ENCODE results near the gene TYW1.
"Not testable (repeated sequence)": the region's sequence is repeated elsewhere in the genome, so short reads cannot be mapped to it uniquely, and the experiment has no call there.

Gene TYW1

DNA sequence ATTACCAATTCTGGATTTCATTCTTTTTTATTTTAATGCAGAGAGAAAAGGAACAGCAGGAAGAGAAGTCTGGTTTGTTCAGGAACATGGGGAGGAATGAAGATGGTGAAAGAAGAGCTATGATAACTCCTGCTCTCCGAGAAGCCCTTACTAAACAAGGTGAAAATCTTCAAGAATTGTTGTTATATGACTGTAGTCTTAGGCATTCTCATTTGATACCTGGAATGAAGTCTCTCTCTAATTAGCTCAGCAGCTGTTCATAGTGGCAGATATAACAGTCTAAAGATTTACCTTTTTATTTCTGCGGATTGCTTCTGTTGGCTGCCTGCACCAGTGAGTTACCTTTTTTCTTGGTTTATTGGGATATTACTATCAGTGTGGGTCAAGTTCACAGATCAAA, 53.3 kb downstream of the TYW1 start:
- DNase-seq = not testable (repeated sequence)

GRCh38 chr7:67052161-67052560, 55.5 kb downstream of the TYW1 start:
- not testable (repeated sequence) for DNase-seq

- no peak for DNase-seq
Observed at GRCh38 chr7:67056683-67057082, 60.0 kb downstream of the TYW1 start.

DNA sequence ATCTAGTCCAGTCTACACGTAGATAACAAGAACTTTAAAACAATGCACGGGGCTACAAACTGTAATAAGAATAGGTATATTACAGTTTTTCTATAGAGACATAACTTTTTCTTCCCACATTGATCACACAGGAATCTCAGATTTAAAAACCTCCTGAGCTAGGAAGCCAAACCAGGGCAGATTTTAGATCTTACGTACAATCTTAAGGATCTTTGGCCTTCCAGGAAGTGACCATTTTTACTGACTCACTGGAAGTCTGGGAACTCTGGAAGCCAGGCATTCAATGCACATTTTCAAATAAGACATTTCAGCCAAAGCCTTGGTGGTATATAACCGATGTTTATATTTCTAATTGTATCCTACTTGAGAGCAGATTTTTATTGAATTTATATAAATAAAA, 64.7 kb downstream of the TYW1 start:
- not testable (repeated sequence) for DNase-seq

DNA sequence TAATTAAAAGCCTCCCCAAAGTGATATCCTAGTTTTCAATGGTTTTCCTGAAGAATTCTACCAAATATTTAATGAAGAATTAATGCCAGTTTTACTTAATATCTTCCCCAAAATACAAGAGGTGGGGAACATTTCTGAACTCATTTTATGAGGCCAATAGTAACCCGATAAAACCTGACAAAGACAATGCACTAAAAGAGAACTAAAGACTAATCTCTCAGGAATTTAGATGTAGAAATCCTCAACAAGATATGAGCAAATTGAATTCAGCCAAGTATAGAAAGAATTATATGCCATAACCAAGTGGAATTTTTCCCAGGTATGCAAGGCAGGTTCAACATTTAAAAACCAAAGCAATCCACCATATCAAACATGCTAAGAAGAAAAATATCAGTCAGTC, 66.2 kb downstream of the TYW1 start:
- DNase-seq = not testable (repeated sequence)

DNA sequence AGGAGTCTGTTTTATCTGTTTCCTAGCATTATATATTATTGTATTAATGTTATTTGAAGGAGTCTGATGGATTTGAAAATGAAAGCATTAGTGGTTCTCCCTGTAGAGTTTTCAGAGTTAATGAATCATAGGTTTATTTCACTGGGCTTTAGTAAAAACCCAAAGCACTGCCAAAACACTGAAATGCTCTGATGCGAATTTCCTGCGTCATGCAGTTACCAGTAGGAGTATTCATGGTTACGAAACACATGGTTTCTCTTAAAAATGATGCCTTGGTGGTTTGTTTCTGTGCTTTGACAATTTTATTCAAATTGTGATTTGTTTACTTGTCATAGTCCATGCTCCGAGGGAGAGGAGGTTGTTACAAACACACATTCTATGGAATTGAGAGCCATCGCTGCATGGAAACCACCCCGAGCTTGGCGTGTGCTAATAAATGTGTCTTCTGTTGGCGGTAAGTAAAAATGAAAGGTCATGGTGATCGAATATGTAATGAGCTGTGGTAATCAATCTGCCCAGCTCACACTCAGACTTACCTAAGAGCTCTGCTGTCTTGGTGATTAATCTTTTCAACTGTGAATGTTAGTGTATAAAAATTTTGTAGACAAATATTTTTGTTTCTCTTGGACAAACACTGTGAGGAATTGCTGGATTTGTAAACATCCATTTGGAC, 70.5 kb downstream of the TYW1 start:
- not testable (repeated sequence) for DNase-seq

DNA sequence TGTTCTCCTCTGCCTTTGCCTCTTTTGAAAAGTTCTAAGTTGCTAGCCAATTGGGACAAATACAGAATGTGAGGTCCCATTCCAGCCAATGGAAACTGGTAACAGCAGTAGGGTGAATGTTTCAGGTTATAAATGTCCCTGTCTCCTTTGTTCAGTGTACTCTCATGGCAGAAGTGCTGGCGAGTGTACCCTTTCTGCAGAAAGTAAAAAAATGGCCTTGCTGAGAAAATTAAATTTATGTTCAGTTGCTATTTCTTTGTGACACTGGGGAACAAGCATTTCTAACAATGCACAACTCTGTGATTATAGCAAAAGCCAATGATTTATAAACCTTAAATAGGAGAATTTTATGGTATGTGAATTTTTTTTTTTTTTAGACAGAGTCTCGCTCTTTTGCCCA, 79.5 kb downstream of the TYW1 start:
- not testable (repeated sequence) for DNase-seq

DNA sequence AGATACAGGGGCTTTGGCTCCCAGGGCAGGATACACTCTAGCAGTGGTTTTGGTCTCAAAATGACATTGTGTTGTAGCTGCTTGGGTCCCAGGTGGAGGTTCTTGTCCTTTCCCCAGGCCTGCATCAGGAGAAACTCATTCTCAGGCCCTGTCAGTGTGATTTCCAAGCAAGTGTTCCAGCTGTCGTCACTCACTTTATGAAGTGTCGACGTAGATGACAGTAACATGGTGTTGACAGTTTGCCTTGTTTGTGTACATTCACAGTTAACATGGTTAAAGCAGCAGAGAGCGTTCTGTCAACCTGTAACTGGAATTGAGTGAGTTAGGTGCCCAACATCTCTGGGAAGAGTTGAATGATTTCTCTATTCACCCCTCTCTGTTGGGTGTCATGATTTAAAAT, 86.2 kb downstream of the TYW1 start:
- not testable (repeated sequence) for DNase-seq

DNA sequence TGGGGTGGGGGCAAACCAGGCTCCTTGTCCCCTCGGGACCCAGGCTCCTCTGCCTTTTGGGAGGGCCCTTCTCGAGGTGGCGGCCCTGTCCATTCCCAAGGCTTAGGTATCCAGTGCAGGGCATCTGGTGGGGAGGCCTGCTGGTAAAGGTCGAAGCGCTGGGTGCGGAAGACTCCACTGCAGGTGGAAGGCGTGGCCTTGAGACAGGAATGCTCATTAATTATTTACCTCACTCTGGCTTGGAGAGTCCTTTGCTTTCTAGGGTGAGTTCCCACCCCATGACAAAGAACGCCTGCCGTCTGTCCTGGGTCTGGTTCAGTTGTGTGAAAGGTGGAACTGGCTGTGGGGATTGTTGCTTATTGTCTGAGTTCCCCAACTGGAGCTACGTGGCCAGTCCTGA, 92.6 kb downstream of the TYW1 start:
- DNase-seq = not testable (repeated sequence)

DNA sequence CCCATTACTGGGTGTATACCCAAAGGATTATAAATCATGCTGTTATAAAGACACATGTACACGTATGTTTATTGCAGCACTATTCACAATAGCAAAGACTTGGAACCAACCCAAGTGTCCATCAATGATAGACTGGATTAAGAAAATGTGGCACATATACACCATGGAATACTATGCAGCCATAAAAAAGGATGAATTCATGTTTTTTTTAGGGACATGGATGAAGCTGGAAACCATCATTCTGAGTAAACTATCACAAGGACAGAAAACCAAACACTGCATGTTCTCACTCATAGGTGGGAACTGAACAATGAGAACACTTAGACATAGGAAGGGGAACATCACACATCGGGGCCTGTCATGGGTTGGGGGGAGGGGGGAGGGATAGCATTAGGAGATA, 94.4 kb downstream of the TYW1 start:
- DNase-seq = not testable (repeated sequence)

DNA sequence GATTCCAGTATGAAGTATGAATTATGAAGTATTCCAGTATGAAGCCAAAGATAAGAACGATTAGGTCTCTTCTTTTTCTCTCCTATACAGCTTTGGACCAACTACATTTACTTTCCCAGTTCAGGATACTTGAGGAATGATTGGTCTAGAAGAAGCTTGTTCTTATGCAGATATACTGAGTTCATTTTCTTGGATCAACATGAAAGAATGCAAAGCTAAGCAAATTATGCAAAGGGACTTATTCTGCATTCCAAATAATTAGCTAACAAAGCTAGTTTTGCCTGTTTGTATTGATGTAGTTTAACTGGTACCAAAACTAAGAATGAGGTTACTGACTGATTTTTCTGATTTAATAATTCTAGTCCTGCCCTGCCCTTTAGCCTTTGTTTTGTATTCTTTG, 101.4 kb downstream of the TYW1 start:
- not testable (repeated sequence) for DNase-seq

- DNase-seq = not testable (repeated sequence)
Observed at GRCh38 chr7:67099406-67099805, 102.8 kb downstream of the TYW1 start.

DNA sequence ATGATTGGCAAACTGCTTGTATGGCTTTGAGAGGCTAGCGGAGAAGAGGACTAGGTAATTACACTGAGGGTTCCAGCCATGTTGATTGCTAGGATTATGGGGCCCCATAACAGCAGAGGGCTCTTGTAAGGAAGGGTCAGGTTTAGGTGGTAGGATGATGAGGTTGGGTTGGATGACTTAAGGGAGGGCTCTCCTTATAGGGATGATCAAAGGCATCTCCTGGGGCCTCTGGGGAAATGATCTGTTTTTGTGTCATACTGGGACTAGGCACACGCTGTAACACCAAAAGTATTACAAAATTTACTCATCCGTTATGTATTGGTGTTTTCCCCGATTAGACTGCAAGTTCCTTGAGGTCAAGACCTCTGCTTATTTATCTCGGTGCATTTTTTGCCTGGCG, 103.4 kb downstream of the TYW1 start:
- not testable (repeated sequence) for DNase-seq

DNA sequence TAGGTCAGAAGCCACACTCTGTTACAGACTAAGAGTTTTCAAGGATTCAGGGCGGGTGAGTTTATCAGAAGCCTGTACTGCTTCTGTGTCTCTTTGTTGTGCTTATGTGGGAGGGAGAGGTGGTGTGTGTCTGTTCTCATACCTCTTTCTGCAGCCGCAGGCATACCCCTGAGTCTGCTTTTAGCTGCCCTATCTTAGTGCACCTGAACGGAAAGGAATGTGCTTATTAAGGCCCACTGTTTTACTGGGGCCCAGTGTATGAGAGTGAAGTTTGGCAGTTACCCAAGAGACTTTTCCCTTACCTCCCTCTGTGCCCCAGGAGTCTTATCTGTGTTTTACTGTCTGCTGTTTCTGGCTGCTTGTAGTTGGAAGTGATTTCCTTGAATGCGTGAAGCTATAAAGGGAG, 104.3 kb downstream of the TYW1 start:
- DNase-seq = no peak

GRCh38 chr7:67104937-67105336, 108.3 kb downstream of the TYW1 start:
- DNase-seq = not testable (repeated sequence)

DNA sequence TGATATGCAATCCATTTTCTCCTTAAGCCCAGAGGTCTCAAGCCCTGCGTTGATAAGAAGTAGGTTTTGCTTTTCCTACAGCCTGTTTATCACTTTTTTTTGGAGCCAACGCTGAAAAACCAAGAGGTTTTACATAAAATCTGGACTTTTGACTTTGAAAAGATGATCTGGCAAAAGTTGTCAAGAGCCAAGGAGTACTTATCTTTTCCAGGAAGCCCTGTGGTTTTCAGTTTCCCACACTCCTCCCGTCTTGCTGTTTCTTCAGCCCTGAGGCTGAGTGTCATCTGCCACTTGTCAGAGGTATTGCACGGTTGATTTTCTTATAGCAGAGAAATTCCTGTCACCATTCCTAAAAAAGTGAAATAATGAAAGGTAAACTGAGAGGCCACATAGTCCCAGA, 108.7 kb downstream of the TYW1 start:
- DNase-seq = no peak

DNA sequence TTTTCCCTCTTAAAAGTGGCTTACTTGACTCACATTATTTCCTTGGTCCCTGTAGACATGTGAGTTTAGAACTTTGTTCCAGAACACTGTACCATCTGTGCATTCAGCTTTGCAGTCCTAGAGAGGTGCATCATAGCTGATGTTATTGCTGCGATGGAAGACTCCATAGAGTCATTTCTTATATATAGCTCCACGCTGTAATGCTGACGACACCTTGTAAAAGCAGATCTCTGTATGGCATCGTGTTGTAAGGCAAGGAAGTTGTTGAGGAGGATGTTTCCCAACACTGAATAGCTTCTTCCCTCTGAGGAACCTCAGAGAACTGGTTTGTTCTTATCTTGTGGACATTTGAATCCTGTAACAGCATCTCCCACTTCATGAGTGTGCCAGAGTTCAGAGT, 109.6 kb downstream of the TYW1 start:
- DNase-seq = not testable (repeated sequence)

DNA sequence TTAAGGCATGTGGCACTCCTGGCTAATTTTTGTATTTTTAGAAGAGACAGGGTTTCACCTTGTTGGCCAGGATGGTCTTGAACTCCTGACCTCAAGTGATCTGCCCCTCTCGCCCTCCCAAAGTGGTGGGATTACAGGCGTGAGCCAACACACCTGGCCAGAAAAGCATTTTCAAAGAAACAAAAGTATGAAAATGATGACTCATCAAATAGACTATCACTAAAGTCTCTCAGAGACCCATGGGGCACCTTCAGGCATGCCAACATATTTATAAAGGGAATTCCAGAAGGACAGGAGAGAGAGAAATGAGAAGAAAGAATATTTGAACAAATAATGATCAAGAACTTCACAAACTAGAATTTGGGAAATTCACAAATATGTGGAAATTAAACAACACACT, 114.7 kb downstream of the TYW1 start:
- not testable (repeated sequence) for DNase-seq

DNA sequence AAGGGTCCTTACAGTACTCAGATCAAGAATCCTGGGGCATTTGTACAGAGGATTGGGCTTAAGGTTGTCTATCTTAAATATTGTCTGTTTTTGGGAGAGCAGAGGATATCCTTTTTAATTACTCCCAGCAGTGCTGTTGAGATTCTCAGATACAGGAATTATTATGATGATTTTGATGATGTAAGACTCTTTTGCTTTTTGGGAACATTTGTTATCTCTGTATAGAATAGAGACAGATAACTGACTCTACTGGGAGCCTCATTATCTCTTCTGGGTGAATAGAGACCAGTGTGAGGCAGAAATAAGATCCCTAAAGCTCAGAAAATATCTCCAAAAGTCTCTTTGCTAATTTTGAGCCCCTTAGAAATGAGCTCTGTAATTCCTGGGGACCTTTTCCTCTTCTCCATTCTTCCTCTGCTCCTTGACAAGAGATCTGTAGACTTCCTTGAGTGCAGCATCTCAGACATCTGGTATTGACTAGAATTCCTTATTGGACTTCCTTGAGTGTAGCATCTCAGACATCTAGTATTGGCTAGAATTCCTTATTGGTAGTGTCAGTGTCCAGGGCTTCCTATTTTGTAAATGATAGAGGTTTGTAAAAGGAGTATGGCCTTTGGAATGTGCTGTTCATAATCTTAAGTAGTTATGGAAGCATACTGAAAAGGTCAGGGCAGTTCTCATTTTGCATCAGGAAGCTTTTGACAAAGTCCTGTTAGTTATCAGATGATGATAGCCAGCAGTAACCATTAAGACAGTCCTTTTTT, 118.0 kb downstream of the TYW1 start:
- not testable (repeated sequence) for DNase-seq

DNA sequence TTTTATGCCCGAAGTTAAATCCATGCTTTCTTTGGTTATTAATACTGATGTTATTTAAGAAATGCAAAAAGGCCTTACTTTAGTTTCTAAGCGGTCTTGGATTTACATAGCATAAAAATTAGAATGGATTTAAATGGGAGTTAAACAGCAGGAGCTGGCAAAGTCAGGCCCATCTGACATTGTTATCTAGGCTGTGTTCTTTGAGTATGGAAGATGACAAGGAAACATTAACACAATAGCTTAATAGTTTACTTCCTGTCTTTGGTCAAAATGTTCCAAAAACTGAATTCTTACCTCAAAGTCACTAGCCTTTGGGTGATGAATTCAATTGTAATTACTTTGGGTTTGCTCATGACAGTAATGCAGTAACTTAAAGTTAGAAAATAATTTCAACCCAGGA, 123.9 kb downstream of the TYW1 start:
- DNase-seq = not testable (repeated sequence)

DNA sequence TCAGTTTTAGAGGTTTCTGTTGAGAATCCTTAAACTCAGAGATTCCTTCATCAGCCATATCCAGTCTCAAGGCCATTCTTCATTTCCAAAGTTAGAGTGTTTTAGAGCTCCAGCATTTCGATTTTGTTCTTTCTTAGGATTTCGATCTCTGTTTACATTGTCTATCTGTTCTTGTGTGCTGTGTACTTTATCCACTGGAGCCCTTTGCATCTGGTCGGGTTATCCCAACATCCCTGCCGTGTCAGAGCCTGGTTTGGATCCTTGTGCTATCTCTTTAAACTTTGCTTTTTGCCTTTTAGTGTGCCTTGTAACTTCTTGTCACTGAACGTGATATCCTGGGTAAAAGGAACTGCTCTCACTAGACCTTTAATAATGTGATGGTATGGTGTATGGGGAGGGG, 131.6 kb downstream of the TYW1 start:
- DNase-seq = not testable (repeated sequence)

GRCh38 chr7:67130766-67131165, 134.1 kb downstream of the TYW1 start:
- DNase-seq = not testable (repeated sequence)

- DNase-seq = not testable (repeated sequence)
Observed at GRCh38 chr7:67134912-67135311, 138.3 kb downstream of the TYW1 start.
